Endothelial cell of umbilical vein (primary cell): ENCODE measurements around the gene UBE2S.
A peak's percentile ranks its signal among the peaks of the same experiment; 100 is the strongest.

ENCODE experiments used
- EZH2 ChIP-seq: IDR thresholded peaks from 2 replicates; pipeline ENCODE4 v1.6.1; 2012; ENCODE audit warnings: borderline replicate concordance, low read depth, mild to moderate bottlenecking, moderate library complexity, low read length, inconsistent platforms; ENCODE audit not compliant: severe bottlenecking
- MYC ChIP-seq: IDR thresholded peaks from one replicate; pipeline ENCODE4 v1.6.1; 2011; ENCODE audit warnings: mild to moderate bottlenecking, low read depth, low read length
- POLR2A ChIP-seq: IDR thresholded peaks from 2 replicates; pipeline ENCODE4 v1.6.1; 2012; ENCODE audit warnings: low read depth, mild to moderate bottlenecking, control low read depth, low read length
- POLR2AphosphoS5 ChIP-seq: IDR thresholded peaks from 2 replicates; pipeline ENCODE4 v1.6.1; 2012; ENCODE audit warnings: low read depth, mild to moderate bottlenecking, control low read depth, low read length, moderate library complexity; ENCODE audit not compliant: insufficient read depth
- TF ChIP-seq, protein P1 (sequence below), 2 donors: IDR thresholded peaks; 1 replicate in 1 of 2; 2 replicates in 1 of 2; pipeline ENCODE4 v1.5.1; 2011; ENCODE audit warnings: low read length in 2 of 2, mild to moderate bottlenecking in 2 of 2, moderate library complexity in 2 of 2, control low read depth in 1 of 2, inconsistent platforms in 1 of 2, low read depth in 1 of 2; ENCODE audit not compliant: insufficient read depth in 1 of 2; ENCODE audit errors: extremely low read depth in 1 of 2
- TF ChIP-seq, protein P2 (sequence below): IDR thresholded peaks from 2 replicates; pipeline ENCODE4 v1.6.1; 2011; ENCODE audit not compliant: insufficient read depth, insufficient read length

DNA sequence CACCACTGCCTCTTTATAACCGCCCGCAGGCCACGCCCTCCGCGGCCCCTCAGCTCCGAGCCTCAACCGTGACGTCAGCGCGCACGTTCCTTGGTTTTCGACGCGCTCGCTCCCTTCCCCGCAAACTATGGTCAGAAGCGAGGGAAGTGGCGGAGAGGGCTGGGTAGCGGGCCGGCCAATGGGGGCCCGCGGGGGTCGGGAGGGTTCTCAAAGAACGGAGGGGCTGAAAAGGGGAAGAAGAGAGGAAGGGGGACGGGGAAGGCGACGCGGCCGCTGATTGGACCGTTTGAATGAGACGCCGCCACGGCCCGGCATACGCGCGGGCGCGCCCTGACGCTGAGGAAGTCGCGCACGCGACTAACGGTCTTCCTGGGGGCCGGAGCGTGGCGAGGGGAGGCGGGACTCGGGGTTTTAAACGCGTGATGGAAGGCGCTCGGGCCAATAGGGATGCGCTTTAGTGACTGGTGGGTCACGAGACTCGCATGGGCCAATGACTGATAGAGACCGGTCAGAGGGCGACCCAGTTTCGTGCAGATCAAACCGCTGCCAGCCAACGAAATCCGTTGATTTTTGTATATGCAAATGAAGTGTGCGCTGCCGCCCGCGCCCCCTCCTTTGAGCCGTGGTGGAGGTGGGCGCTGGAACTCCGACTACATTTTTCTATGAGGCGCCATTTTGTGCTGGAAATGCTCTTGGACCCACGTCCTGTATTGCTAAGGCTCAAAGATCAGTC lies 378 bp upstream of the UBE2S start:
- peak; percentile 58 for TF ChIP-seq POLR2A
- TF ChIP-seq, protein P1, sequence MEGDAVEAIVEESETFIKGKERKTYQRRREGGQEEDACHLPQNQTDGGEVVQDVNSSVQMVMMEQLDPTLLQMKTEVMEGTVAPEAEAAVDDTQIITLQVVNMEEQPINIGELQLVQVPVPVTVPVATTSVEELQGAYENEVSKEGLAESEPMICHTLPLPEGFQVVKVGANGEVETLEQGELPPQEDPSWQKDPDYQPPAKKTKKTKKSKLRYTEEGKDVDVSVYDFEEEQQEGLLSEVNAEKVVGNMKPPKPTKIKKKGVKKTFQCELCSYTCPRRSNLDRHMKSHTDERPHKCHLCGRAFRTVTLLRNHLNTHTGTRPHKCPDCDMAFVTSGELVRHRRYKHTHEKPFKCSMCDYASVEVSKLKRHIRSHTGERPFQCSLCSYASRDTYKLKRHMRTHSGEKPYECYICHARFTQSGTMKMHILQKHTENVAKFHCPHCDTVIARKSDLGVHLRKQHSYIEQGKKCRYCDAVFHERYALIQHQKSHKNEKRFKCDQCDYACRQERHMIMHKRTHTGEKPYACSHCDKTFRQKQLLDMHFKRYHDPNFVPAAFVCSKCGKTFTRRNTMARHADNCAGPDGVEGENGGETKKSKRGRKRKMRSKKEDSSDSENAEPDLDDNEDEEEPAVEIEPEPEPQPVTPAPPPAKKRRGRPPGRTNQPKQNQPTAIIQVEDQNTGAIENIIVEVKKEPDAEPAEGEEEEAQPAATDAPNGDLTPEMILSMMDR (IDR thresholded peaks at IDR 0.05; ENCODE audit: extremely low read depth in 1 of 2, insufficient read depth in 1 of 2, low read depth in 1 of 2, low read length in 2 of 2), result no peak
- TF ChIP-seq MYC, result peak; percentile 74
- TF ChIP-seq EZH2, result no peak
- no peak for TF ChIP-seq POLR2AphosphoS5
- TF ChIP-seq, protein P2, sequence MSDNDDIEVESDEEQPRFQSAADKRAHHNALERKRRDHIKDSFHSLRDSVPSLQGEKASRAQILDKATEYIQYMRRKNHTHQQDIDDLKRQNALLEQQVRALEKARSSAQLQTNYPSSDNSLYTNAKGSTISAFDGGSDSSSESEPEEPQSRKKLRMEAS, result peak; percentile 71
